Breast epithelium (tissue), 4 donors: Measurements from ENCODE around the gene PAFAH2. TPM values are rescaled to one million over a fixed set of nuclear protein-coding genes. Genes with fewer than 3 reads are reported as not detected.

Experiments used
- DNase-seq, 2 donors: peaks; one replicate each; pipeline ENCODE4 v3.0.0-alpha.2; 2019; ENCODE audit warnings: low spot score in 2 of 2
- H3K27ac ChIP-seq, 2 donors: fragments of 200-600 bp; sonication (generic) in 1 of 2; one replicate each; pipeline ENCODE4 v1.5.1; 2016 to 2019; ENCODE audit warnings: mild to moderate bottlenecking in 1 of 2
- H3K27me3 ChIP-seq, 2 donors: fragments of 200-600 bp; sonication (generic) in 1 of 2; one replicate each; pipeline versions ENCODE4 v1.5.1 to v1.6.0; 2017 to 2019; ENCODE audit warnings: control low read depth in 1 of 2, mild to moderate bottlenecking in 1 of 2
- H3K36me3 ChIP-seq: fragments of 200-600 bp; one replicate; pipeline ENCODE4 v1.5.1; 2019
- H3K4me1 ChIP-seq, 2 donors: fragments of 200-600 bp; sonication (generic); one replicate each; pipeline ENCODE4 v1.5.1; 2016 to 2019; ENCODE audit warnings: control low read depth in 1 of 2
- H3K4me3 ChIP-seq, 3 donors: fragments of 200-600 bp; sonication (generic); 1 replicate in 2 of 3; 2 replicates in 1 of 3; pipeline ENCODE4 v1.5.1; 2016 to 2019; ENCODE audit warnings: mild to moderate bottlenecking in 3 of 3, moderate library complexity in 2 of 3
- H3K9me3 ChIP-seq, 2 donors: fragments of 200-600 bp; sonication (generic) in 1 of 2; one replicate each; pipeline ENCODE4 v1.5.1; 2016 to 2019; ENCODE audit warnings: control low read depth in 1 of 2
- CTCF ChIP-seq, 3 donors: fragments of 450-650 bp; IDR thresholded peaks; one replicate each; pipeline ENCODE4 v1.5.1; 2016 to 2017; ENCODE audit warnings: antibody characterized with exemption in 3 of 3, mild to moderate bottlenecking in 3 of 3, moderate library complexity in 3 of 3
- POLR2A ChIP-seq: fragments of 450-650 bp; IDR thresholded peaks from one replicate; pipeline ENCODE4 v1.6.1; 2016; ENCODE audit warnings: antibody characterized with exemption, mild to moderate bottlenecking, moderate library complexity
- POLR2AphosphoS5 ChIP-seq, 3 donors: sonication (generic); formaldehyde crosslinking; IDR thresholded peaks; one replicate each; pipeline ENCODE4 v1.6.1; 2017; ENCODE audit warnings: antibody characterized with exemption in 3 of 3
- intact Hi-C: fragments of 100-400 bp; cut with DNase I; formaldehyde crosslinking; loops from one replicate; pipeline ENCODE4 v1.15.1; 2023; ENCODE audit warnings: low total_unique reads
- total RNA-seq, 3 donors: library from RNA; depleted of rRNA; stranded (reverse); fragments of >200 nt; gene quantifications; one replicate each; pipeline ENCODE4 v1.1.0, GENCODE V29; 2016

The PAFAH2 gene
- total RNA-seq, 3 donors from 2014 or later = 8.2 to 19.9 (median 9.8) TPM

- TF ChIP-seq POLR2AphosphoS5 (IDR thresholded peaks at IDR 0.05) = no peak
- no peak for TF ChIP-seq CTCF (IDR thresholded peaks at IDR 0.05)
- no peak for TF ChIP-seq POLR2A
- peak overlapping the region in 2 of 3 donors; percentile 34 to 53 for H3K4me3 ChIP-seq
- peaks cover 0 to 13% of the 10 kb centered on the region in 2 donors for H3K4me1 ChIP-seq
- H3K36me3 ChIP-seq = no peaks in the 10 kb centered on the region
- intact Hi-C loops = no loop called here
- no peak for DNase-seq
- no peaks in the 10 kb centered on the region for H3K9me3 ChIP-seq
- peaks cover 0 to 58% of the 10 kb centered on the region in 2 donors for H3K27me3 ChIP-seq
- H3K27ac ChIP-seq = no peak overlapping the region
Observed at GRCh38 chr1:26044971-26045721, 47.3 kb upstream of the PAFAH2 start.

GRCh38 chr1:26044414-26044813 is 46.6 kb upstream of the PAFAH2 start:
- peaks cover 0 to 58% of the 10 kb centered on the region in 2 donors for H3K27me3 ChIP-seq
- TF ChIP-seq CTCF (IDR thresholded peaks at IDR 0.05) = no peak
- no peak for TF ChIP-seq POLR2A
- TF ChIP-seq POLR2AphosphoS5 (IDR thresholded peaks at IDR 0.05) = no peak
- intact Hi-C loops = no loop called here
- no peak for DNase-seq
- H3K4me3 ChIP-seq = no peak overlapping the region
- H3K9me3 ChIP-seq = no peaks in the 10 kb centered on the region
- H3K27ac ChIP-seq = no peak overlapping the region
- H3K36me3 ChIP-seq = no peaks in the 10 kb centered on the region
- H3K4me1 ChIP-seq = peaks cover 0 to 13% of the 10 kb centered on the region in 2 donors

GRCh38 chr1:26043765-26044164 is 45.9 kb upstream of the PAFAH2 start:
- Histone ChIP-seq H3K4me1 (peaks cover 0 to 13% of the 10 kb centered on the region in 2 donors), H3K36me3 (no peaks in the 10 kb centered on the region), H3K4me3 (no peak overlapping the region), H3K27ac (no peak overlapping the region), H3K9me3 (no peaks in the 10 kb centered on the region), H3K27me3 (peaks cover 0 to 58% of the 10 kb centered on the region in 2 donors)
- intact Hi-C loops = no loop called here
- TF ChIP-seq CTCF (IDR thresholded peaks at IDR 0.05) = no peak
- no peak for TF ChIP-seq POLR2A
- TF ChIP-seq POLR2AphosphoS5 (IDR thresholded peaks at IDR 0.05) = no peak
- DNase-seq = no peak

- no peaks in the 10 kb centered on the region for H3K9me3 ChIP-seq
- H3K27ac ChIP-seq = no peak overlapping the region
- intact Hi-C loops = no loop called here
- DNase-seq = no peak
- no peak overlapping the region for H3K4me3 ChIP-seq
- no peaks in the 10 kb centered on the region for H3K36me3 ChIP-seq
- no peak for TF ChIP-seq POLR2A
- no peak for TF ChIP-seq POLR2AphosphoS5 (IDR thresholded peaks at IDR 0.05)
- no peak for TF ChIP-seq CTCF (IDR thresholded peaks at IDR 0.05)
- H3K27me3 ChIP-seq = peaks cover 0 to 51% of the 10 kb centered on the region in 2 donors
- H3K4me1 ChIP-seq = peaks cover 0 to 13% of the 10 kb centered on the region in 2 donors
Observed at GRCh38 chr1:26041978-26042377, 44.1 kb upstream of the PAFAH2 start.

GRCh38 chr1:26041401-26041800 is 43.5 kb upstream of the PAFAH2 start:
- Histone ChIP-seq H3K9me3 (no peaks in the 10 kb centered on the region), H3K4me3 (no peak overlapping the region), H3K36me3 (no peaks in the 10 kb centered on the region), H3K4me1 (peaks cover 0 to 12% of the 10 kb centered on the region in 2 donors), H3K27ac (no peak overlapping the region), H3K27me3 (peaks cover 0 to 45% of the 10 kb centered on the region in 2 donors)
- intact Hi-C loops = no loop called here
- no peak for TF ChIP-seq POLR2A
- no peak for TF ChIP-seq POLR2AphosphoS5 (IDR thresholded peaks at IDR 0.05)
- TF ChIP-seq CTCF (IDR thresholded peaks at IDR 0.05) = no peak
- no peak for DNase-seq
